ENCODE measurements around the gene ZNF76. TPM values are rescaled to one million over a fixed set of nuclear protein-coding genes. Genes with fewer than 3 reads are reported as not detected.
A peak's percentile ranks its signal among the peaks of the same experiment; 100 is the strongest.
"Not testable (repeated sequence)": the region's sequence is repeated elsewhere in the genome, so short reads cannot be mapped to it uniquely, and the experiment has no call there.

ZNF76 gene
- total RNA-seq, 2 donors from 2014 or later: 20.3 to 33.8 TPM

GRCh38 chr6:35305117-35305516, 45.6 kb downstream of the ZNF76 start:
- peaks cover 4% of the 10 kb centered on the region for H3K4me1 ChIP-seq
- no peak overlapping the region for H3K9ac ChIP-seq (ENCODE audit: low read depth in 2 of 2, low read length in 2 of 2)

DNA sequence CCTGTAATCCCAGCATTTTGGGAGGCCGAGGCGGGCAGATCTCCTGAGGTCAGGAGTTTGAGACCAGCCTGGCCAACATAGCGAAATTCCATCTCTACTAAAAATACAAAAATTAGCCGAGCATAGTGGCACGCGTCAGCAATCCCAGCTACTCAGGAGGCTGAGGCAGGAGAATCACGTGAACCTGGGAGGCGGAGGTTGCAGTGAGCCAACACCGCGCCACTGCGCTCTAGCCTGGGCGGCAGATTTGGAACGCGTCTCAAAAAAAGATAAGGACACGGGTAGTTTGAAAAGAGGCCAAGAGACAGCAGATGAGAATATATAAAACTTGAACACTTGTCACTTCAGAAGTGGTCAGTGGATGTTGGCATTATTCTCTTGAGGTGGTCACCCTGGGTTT, 47.6 kb downstream of the ZNF76 start:
- H3K4me1 ChIP-seq; H3K27me3 ChIP-seq; H3K27ac ChIP-seq; H3K9me3 ChIP-seq; intact Hi-C loops (cut with DNase I); H3K9ac ChIP-seq (ENCODE audit: low read depth in 2 of 2, low read length in 2 of 2); H3K4me3 ChIP-seq; DNase-seq; H3K36me3 ChIP-seq: not testable (repeated sequence)

More at GRCh38 chr6:35305117-35305516, 45.6 kb downstream of the ZNF76 start:
- no peak for DNase-seq
- TF ChIP-seq, protein P1, sequence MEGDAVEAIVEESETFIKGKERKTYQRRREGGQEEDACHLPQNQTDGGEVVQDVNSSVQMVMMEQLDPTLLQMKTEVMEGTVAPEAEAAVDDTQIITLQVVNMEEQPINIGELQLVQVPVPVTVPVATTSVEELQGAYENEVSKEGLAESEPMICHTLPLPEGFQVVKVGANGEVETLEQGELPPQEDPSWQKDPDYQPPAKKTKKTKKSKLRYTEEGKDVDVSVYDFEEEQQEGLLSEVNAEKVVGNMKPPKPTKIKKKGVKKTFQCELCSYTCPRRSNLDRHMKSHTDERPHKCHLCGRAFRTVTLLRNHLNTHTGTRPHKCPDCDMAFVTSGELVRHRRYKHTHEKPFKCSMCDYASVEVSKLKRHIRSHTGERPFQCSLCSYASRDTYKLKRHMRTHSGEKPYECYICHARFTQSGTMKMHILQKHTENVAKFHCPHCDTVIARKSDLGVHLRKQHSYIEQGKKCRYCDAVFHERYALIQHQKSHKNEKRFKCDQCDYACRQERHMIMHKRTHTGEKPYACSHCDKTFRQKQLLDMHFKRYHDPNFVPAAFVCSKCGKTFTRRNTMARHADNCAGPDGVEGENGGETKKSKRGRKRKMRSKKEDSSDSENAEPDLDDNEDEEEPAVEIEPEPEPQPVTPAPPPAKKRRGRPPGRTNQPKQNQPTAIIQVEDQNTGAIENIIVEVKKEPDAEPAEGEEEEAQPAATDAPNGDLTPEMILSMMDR (IDR thresholded peaks at IDR 0.05): no peak
- Histone ChIP-seq H3K27me3 (no peaks in the 10 kb centered on the region), H3K4me3 (no peak overlapping the region), H3K27ac (no peak overlapping the region), H3K9me3 (no peaks in the 10 kb centered on the region), H3K36me3 (no peaks in the 10 kb centered on the region)
- intact Hi-C loops (cut with DNase I): no loop called here

DNA sequence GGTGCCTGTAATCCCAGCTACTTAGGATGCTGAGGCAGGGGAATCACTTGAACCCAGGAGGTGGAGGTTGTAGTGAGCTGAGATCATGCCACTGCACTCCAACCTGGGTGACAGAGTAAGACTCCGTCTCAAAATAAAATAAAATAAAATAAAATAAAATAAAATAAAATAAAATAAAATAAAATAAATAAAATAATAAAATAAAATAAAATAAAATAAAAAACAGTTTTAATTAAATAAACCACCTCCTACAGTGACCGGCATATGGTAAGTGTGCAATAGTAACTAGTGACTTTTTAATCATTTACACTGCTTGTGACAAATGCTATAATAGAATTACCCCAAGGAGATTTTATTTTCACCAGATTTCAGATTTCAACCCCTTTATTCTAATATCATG, 49.0 kb downstream of the ZNF76 start:
- intact Hi-C loops (cut with DNase I): not testable (repeated sequence)

DNA sequence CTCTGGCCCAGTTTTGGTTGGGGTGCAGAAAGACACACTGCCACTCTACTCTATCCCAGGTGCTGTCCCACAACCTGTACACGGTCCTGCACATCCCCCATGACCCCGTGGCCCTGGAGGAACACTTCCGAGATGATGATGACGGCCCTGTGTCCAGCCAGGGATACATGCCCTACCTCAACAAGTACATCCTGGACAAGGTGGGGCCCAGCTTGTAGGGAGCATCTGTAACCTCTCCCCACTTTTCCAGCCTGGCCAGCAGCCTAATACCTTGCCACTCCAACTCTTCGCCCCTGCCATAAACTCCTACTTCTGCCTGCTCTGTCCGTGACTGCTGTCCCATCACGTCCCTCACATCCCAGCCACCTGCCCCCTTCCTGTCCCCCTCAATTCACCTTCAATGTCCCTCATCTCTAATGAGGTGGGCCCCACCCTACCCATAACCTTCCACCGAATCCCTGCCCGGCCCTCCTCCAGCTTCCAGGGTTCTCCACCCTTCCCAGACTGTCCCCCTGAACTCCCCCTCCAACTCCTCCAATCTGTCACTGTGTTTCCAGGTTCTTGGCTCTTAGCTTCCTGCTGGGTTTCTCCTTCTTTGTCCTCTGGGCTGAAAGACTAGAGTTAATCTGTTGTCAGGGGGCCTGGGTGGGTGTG, 50.2 kb downstream of the ZNF76 start:
- H3K9me3 ChIP-seq: no peaks in the 10 kb centered on the region
- no peak overlapping the region for H3K9ac ChIP-seq (ENCODE audit: low read depth in 2 of 2, low read length in 2 of 2)
- no peaks in the 10 kb centered on the region for H3K4me1 ChIP-seq
- DNase-seq: no peak
- H3K27ac ChIP-seq: no peak overlapping the region
- intact Hi-C loops (cut with DNase I): no loop called here
- no peaks in the 10 kb centered on the region for H3K36me3 ChIP-seq
- no peaks in the 10 kb centered on the region for H3K27me3 ChIP-seq
- H3K4me3 ChIP-seq: no peak overlapping the region
- TF ChIP-seq, protein P1 (IDR thresholded peaks at IDR 0.05): no peak

More for the DNA sequence above, 49.0 kb downstream of the ZNF76 start:
- not testable (repeated sequence) for DNase-seq; H3K4me3 ChIP-seq; H3K27me3 ChIP-seq; H3K9me3 ChIP-seq; H3K4me1 ChIP-seq; H3K27ac ChIP-seq; H3K36me3 ChIP-seq; H3K9ac ChIP-seq (ENCODE audit: low read depth in 2 of 2, low read length in 2 of 2)

- intact Hi-C loops (cut with DNase I): no loop called here
- Histone ChIP-seq H3K9me3 (no peaks in the 10 kb centered on the region), H3K27ac (no peak overlapping the region), H3K36me3 (no peaks in the 10 kb centered on the region), H3K9ac (ENCODE audit: low read depth in 2 of 2, low read length in 2 of 2) (no peak overlapping the region), H3K4me1 (no peaks in the 10 kb centered on the region), H3K4me3 (no peak overlapping the region), H3K27me3 (no peaks in the 10 kb centered on the region)
- DNase-seq: no peak
- TF ChIP-seq, protein P1 (IDR thresholded peaks at IDR 0.05): no peak
These were observed 50.8 kb downstream of the ZNF76 start for GRCh38 chr6:35310265-35310831.

DNA sequence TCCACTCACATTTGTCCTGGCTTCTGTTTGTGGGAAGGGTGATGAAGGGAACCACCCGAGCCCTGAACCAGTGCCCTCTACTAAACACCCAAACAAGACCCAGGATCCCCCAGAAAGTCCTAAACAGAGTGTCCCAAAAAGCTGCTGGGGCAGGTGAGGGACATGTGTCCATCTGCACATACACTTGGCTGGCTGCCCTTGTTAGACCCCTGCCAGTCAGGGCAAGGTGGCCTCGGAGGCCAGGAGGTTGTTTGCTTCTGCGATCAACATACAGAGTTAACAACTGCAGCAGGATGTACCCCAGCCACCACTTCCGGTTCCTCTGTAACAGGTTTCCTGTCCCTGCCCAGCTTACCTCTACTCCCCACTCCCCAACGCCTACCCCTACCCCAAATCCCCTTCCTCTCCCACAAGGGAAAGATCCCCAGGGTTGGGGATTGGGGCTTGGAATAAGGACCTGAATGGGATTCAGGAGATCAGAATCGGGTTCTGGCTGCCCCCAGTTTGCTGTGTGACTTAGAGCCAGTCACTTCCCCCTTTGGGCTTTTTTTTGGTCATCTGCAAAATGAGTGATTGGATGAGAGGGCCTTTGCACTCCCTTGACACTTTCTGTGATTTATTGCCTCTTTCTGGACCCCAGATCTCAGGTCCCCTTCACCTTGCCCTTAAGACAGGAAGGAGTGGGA, 52.0 kb downstream of the ZNF76 start:
- intact Hi-C loops (cut with DNase I): no loop called here
- Histone ChIP-seq H3K4me3 (no peak overlapping the region), H3K9me3 (no peaks in the 10 kb centered on the region), H3K4me1 (no peaks in the 10 kb centered on the region), H3K36me3 (no peaks in the 10 kb centered on the region), H3K27ac (peak overlapping the region; percentile 32), H3K27me3 (no peaks in the 10 kb centered on the region), H3K9ac (ENCODE audit: low read depth in 2 of 2, low read length in 2 of 2) (peak overlapping the region in 1 of 2 donors; percentile 65)
- TF ChIP-seq, protein P1 (IDR thresholded peaks at IDR 0.05): no peak
- no peak for DNase-seq
